Measurements from ENCODE around the gene PACSIN3. TPM values are rescaled to one million over a fixed set of nuclear protein-coding genes. Genes with fewer than 3 reads are reported as not detected.

PACSIN3 gene
- total and polyA plus RNA-seq, 2 donors (not counting 3 experiments of a cell fraction or from before 2014, with no cell fraction given), result 15.2 to 27.2 TPM

DNA sequence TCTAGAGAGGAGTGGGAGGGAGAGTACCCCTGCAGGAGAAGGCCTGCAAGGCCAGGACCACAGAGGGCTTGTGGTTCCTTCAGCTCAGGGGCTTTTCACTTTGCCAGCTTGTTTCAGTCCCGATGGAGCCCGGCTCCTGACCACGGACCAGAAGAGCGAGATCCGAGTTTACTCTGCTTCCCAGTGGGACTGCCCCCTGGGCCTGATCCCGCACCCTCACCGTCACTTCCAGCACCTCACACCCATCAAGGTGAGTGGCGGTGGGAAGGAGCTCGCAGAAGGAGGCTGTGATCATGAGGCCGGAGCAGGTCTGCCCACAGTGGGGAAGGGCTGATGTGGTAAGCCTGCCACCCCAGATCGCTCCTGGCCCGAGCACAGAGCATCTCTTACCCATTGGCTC is 48.9 kb upstream of the PACSIN3 start:
- no peak for FAIRE-seq
- no peak overlapping the region for H2AFZ ChIP-seq (ENCODE audit: low read depth, low read length)
- peaks cover 15% of the 10 kb centered on the region for H3K4me1 ChIP-seq (ENCODE audit: control insufficient read depth, extremely low read depth, insufficient read depth, low read length)
- ChIA-PET POLR2A (interaction anchor here (0.8 to 1.4 kb wide), 2 partner anchors 13 to 14 kb away, joined by 3 read pairs; partner anchors contain the start of gene ACP2), CTCF (interaction anchor here (1.2 to 5.8 kb wide), 8 partner anchors 10 to 120 kb away, joined by 3 to 63 read pairs (median 12); partner anchors contain the start of genes ACP2 and NR1H3)
- no peaks in the 10 kb centered on the region for H3K79me2 ChIP-seq (ENCODE audit: control insufficient read depth, insufficient read depth, low read length)
- H3K36me3 ChIP-seq (ENCODE audit: control insufficient read depth in 2 of 2, extremely low read depth in 1 of 2, insufficient read depth in 2 of 2, low read length in 2 of 2), result peaks cover 18 to 26% of the 10 kb centered on the region in 2 experiments
- H3K27ac ChIP-seq (ENCODE audit: insufficient read depth, low read depth, low read length), result no peak overlapping the region
- no peaks in the 10 kb centered on the region for H3K27me3 ChIP-seq (ENCODE audit: control insufficient read depth in 2 of 2, insufficient read depth in 2 of 2, low read length in 2 of 2)
- H3K4me3 ChIP-seq (replicated peaks in 1 of 3; ENCODE audit: insufficient read depth in 1 of 3, low read depth in 1 of 3, low read length in 3 of 3), result no peak overlapping the region
- H3K9me3 ChIP-seq (replicated peaks; ENCODE audit: control insufficient read depth, insufficient read depth, low read length), result no peaks in the 10 kb centered on the region
- no peak for TF ChIP-seq MYC (IDR thresholded peaks at IDR 0.05; ENCODE audit: low read depth, low read length)
- TF ChIP-seq, protein P1, sequence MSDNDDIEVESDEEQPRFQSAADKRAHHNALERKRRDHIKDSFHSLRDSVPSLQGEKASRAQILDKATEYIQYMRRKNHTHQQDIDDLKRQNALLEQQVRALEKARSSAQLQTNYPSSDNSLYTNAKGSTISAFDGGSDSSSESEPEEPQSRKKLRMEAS (IDR thresholded peaks at IDR 0.05; ENCODE audit: insufficient read depth, insufficient read length), result no peak
- no peak for TF ChIP-seq EZH2 (IDR thresholded peaks at IDR 0.05; ENCODE audit: borderline replicate concordance, low read depth, low read length, severe bottlenecking)
- no peak for TF ChIP-seq JUN (IDR thresholded peaks at IDR 0.05; ENCODE audit: borderline replicate concordance, insufficient read depth, insufficient read length, low read depth)
- TF ChIP-seq FOS (IDR thresholded peaks at IDR 0.05; ENCODE audit: borderline replicate concordance, insufficient read depth, low read length), result no peak
- TF ChIP-seq, protein P2, sequence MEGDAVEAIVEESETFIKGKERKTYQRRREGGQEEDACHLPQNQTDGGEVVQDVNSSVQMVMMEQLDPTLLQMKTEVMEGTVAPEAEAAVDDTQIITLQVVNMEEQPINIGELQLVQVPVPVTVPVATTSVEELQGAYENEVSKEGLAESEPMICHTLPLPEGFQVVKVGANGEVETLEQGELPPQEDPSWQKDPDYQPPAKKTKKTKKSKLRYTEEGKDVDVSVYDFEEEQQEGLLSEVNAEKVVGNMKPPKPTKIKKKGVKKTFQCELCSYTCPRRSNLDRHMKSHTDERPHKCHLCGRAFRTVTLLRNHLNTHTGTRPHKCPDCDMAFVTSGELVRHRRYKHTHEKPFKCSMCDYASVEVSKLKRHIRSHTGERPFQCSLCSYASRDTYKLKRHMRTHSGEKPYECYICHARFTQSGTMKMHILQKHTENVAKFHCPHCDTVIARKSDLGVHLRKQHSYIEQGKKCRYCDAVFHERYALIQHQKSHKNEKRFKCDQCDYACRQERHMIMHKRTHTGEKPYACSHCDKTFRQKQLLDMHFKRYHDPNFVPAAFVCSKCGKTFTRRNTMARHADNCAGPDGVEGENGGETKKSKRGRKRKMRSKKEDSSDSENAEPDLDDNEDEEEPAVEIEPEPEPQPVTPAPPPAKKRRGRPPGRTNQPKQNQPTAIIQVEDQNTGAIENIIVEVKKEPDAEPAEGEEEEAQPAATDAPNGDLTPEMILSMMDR (IDR thresholded peaks at IDR 0.05; ENCODE audit: extremely low read depth in 1 of 2, insufficient read depth in 1 of 2, low read depth in 1 of 2, low read length in 2 of 2), result no peak
- no peak for TF ChIP-seq POLR2A (IDR thresholded peaks at IDR 0.05; ENCODE audit: low read depth, low read length)
- no peak for TF ChIP-seq GATA2 (IDR thresholded peaks at IDR 0.05; ENCODE audit: insufficient read depth, insufficient read length, low read depth, low read length)
- TF ChIP-seq POLR2AphosphoS5 (IDR thresholded peaks at IDR 0.05; ENCODE audit: insufficient read depth, low read depth, low read length), result no peak
- H3K9me1 ChIP-seq (replicated peaks; ENCODE audit: control insufficient read depth, extremely low read depth, insufficient read depth, low read length), result no peaks in the 10 kb centered on the region
- no peaks in the 10 kb centered on the region for H4K20me1 ChIP-seq (replicated peaks; ENCODE audit: control insufficient read depth, extremely low read depth, insufficient read depth, low read length)
- H3K9ac ChIP-seq (replicated peaks; ENCODE audit: extremely low read depth, insufficient read depth, low read length), result no peak overlapping the region
- no TSS peak for BruUV-seq (replicated peaks)
- dilution Hi-C loops (cut with MboI; ENCODE audit: extremely low pct_ligation_motif_present, low sequenced_read_pairs) (no loop called here), intact Hi-C loops (cut with micrococcal nuclease) (no loop called here)
- no peak overlapping the region for H3K4me2 ChIP-seq (ENCODE audit: insufficient read depth, low read length)
- DNase-seq (ENCODE audit: low read depth, low spot score), result no peak

All from endothelial cell of umbilical vein (primary cell).